ENCODE results near the gene GINS1. TPM values are rescaled to one million over a fixed set of nuclear protein-coding genes. Genes with fewer than 3 reads are reported as not detected.

The GINS1 gene
- total RNA-seq, 1 experiment from 2014 or later, result 74.3 TPM

DNA sequence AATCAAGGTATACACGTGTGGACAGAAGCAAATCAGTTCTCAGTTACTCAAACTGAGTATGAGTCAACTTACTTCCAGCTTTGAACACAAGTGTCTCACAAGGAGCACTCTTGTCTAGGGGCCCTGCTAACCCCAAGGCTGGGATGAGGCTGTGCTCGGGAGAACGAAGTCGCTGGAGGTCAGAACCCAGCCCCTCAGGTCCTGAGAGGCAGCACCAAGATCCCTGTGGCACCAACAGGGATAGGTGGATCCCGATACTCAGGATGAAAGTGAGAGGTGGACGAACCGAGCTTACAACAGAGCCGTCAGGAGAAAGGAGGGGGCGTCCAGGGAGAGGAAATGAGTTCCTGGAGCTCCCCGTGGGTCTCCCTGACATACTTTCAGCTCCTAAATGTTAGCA is 85.7 kb downstream of the GINS1 start:
- TF ChIP-seq, protein P1, sequence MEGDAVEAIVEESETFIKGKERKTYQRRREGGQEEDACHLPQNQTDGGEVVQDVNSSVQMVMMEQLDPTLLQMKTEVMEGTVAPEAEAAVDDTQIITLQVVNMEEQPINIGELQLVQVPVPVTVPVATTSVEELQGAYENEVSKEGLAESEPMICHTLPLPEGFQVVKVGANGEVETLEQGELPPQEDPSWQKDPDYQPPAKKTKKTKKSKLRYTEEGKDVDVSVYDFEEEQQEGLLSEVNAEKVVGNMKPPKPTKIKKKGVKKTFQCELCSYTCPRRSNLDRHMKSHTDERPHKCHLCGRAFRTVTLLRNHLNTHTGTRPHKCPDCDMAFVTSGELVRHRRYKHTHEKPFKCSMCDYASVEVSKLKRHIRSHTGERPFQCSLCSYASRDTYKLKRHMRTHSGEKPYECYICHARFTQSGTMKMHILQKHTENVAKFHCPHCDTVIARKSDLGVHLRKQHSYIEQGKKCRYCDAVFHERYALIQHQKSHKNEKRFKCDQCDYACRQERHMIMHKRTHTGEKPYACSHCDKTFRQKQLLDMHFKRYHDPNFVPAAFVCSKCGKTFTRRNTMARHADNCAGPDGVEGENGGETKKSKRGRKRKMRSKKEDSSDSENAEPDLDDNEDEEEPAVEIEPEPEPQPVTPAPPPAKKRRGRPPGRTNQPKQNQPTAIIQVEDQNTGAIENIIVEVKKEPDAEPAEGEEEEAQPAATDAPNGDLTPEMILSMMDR (conservative IDR thresholded peaks at IDR 0.05), result no peak
- no peaks in the 10 kb centered on the region for H3K9me3 Mint-ChIP-seq
- Histone ChIP-seq H2BK120ac (ENCODE audit: low read depth, low read length, poor library complexity, severe bottlenecking) (no peak overlapping the region), H2AK5ac (ENCODE audit: insufficient read length, low read length) (no peak overlapping the region), H2BK15ac (ENCODE audit: low read depth, low read length) (no peak overlapping the region), H3K14ac (ENCODE audit: insufficient read depth, low read length) (no peak overlapping the region), H3T11ph (ENCODE audit: low read length) (no peak overlapping the region), H3K79me1 (ENCODE audit: insufficient read depth, low read depth, low read length, poor library complexity, severe bottlenecking) (no peaks in the 10 kb centered on the region), H3K18ac (ENCODE audit: insufficient read length, low read depth, low read length) (no peak overlapping the region), H3K27ac (ENCODE audit: insufficient read length, low read depth, low read length) (no peak overlapping the region), H3K23ac (ENCODE audit: insufficient read length, low read depth, low read length) (no peak overlapping the region), H3K9ac (ENCODE audit: extremely low read depth, insufficient read length, low read length) (no peak overlapping the region), H2BK12ac (ENCODE audit: insufficient read length, low read depth, low read length) (no peak overlapping the region), H2BK20ac (ENCODE audit: low read depth, low read length, poor library complexity, severe bottlenecking) (no peak overlapping the region), H3K27me3 (ENCODE audit: insufficient read depth, low read length) (no peaks in the 10 kb centered on the region), H3K4me2 (ENCODE audit: insufficient read depth, insufficient read length, low read length) (no peak overlapping the region), H4K5ac (ENCODE audit: insufficient read length, low read depth, low read length) (no peak overlapping the region), H3K56ac (ENCODE audit: insufficient read length, low read depth, low read length) (no peak overlapping the region), H3K4ac (ENCODE audit: low read depth, low read length) (no peak overlapping the region), H4K8ac (replicated peaks; ENCODE audit: insufficient read length, low read depth, low read length) (no peak overlapping the region), H3K9me3 (ENCODE audit: control insufficient read depth, low read depth, low read length) (no peaks in the 10 kb centered on the region), H3K4me1 (ENCODE audit: insufficient read depth, low read length) (no peaks in the 10 kb centered on the region; the same call in 1 of the 2 replicates), H2BK5ac (ENCODE audit: insufficient read length, low read length) (no peak overlapping the region), H3K79me2 (ENCODE audit: insufficient read depth, low read length) (no peaks in the 10 kb centered on the region), H2AFZ (ENCODE audit: low read length) (no peak overlapping the region), H4K20me1 (ENCODE audit: control insufficient read depth, insufficient read depth, insufficient read length) (no peaks in the 10 kb centered on the region), H3K23me2 (ENCODE audit: insufficient read length, low read depth, low read length, poor library complexity, severe bottlenecking) (no peaks in the 10 kb centered on the region), H4K91ac (ENCODE audit: insufficient read length, low read depth, low read length) (no peak overlapping the region)
- 0 out of 7 replicates have a peak overlapping the region, but pooled peaks of 1 of the 3 experiments have one; percentile 14 for H3K27ac Mint-ChIP-seq
- no CpG with 5 or more reads among the region's 10 CpGs for WGBS (ENCODE audit: extremely low coverage, insufficient read length, low lambda C conversion rate)
- H3K27me3 Mint-ChIP-seq (ENCODE audit: low read depth), result no peaks in the 10 kb centered on the region; the same call in 1 of the 2 replicates
- H3K36me3 Mint-ChIP-seq (ENCODE audit: insufficient read depth in 1 of 3, low read depth in 3 of 3), result peaks cover 33 to 47% (median 41%) of the 10 kb centered on the region in 3 experiments; a peak in 6 of 7 replicates
- no peak for DNase-seq
- H3K4me3 Mint-ChIP-seq, result no peak overlapping the region
- peaks cover 24 to 25% of the 10 kb centered on the region in 2 experiments for H3K4me1 Mint-ChIP-seq
